C4-2B (cell line): ENCODE results near the gene FAM180A.
A peak's percentile ranks its signal among the peaks of the same experiment; 100 is the strongest.

Experiments used
- H3K27ac ChIP-seq: fragments of 450-650 bp; 2 replicates; pipeline ENCODE4 v1.5.1; 2017
- CTCF ChIP-seq: fragments of 450-650 bp; conservative IDR thresholded peaks from 2 replicates; pipeline ENCODE4 v1.5.1; 2017; ENCODE audit warnings: mild to moderate bottlenecking
- ZFX ChIP-seq: fragments of 450-650 bp; IDR thresholded peaks from 2 replicates; pipeline ENCODE4 v1.6.1; 2017

FAM180A gene

GRCh38 chr7:135748770-135749169, at the start of gene FAM180A:
Gene FAM180A (minus strand): TSS chr7:135748813. CDS start chr7:135748580, 233 bp downstream.
- no peak for TF ChIP-seq CTCF
- no peak for TF ChIP-seq ZFX
- no peak within 1 kb of the TSS for H3K27ac ChIP-seq

GRCh38 chr7:135798095-135798494, 49.5 kb upstream of the FAM180A start:
- TF ChIP-seq ZFX (no peak), CTCF (no peak)
- H3K27ac ChIP-seq: peak overlapping the region; percentile 21

GRCh38 chr7:135795846-135796570, 47.4 kb upstream of the FAM180A start:
- TF ChIP-seq CTCF (no peak), ZFX (no peak)

GRCh38 chr7:135793841-135794240, 45.2 kb upstream of the FAM180A start:
- TF ChIP-seq CTCF: no peak
- no peak for TF ChIP-seq ZFX
- no peak overlapping the region for H3K27ac ChIP-seq

More at GRCh38 chr7:135795846-135796570, 47.4 kb upstream of the FAM180A start:
- H3K27ac ChIP-seq: no peak overlapping the region

DNA sequence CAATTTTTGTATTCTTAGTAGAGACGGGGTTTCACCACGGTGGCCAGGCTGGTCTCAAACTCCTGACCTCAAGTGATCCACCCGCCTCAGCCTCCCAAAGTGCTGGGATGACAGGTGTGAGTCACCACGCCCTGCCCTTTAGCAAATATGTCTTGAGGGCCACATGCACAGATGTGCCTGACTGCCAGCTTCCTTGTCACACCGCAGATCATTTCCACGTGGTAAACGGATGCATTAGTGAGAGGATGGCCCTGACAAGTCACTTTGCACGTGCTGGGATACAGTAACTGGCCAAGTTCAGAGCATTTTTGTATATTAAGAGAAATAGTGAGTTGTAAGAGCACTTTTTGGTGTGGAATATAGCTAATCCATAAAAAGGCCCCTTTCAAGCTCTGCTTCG, 44.3 kb upstream of the FAM180A start:
- H3K27ac ChIP-seq: no peak overlapping the region
- TF ChIP-seq ZFX (no peak), CTCF (no peak)

GRCh38 chr7:135792363-135792668, 43.7 kb upstream of the FAM180A start:
- no peak for TF ChIP-seq CTCF
- TF ChIP-seq ZFX: no peak
- no peak overlapping the region for H3K27ac ChIP-seq

GRCh38 chr7:135791543-135792362, 43.1 kb upstream of the FAM180A start:
- no peak overlapping the region for H3K27ac ChIP-seq
- no peak for TF ChIP-seq CTCF
- TF ChIP-seq ZFX: no peak
